Measurements from ENCODE around the gene MRPS34.

Gene MRPS34

DNA sequence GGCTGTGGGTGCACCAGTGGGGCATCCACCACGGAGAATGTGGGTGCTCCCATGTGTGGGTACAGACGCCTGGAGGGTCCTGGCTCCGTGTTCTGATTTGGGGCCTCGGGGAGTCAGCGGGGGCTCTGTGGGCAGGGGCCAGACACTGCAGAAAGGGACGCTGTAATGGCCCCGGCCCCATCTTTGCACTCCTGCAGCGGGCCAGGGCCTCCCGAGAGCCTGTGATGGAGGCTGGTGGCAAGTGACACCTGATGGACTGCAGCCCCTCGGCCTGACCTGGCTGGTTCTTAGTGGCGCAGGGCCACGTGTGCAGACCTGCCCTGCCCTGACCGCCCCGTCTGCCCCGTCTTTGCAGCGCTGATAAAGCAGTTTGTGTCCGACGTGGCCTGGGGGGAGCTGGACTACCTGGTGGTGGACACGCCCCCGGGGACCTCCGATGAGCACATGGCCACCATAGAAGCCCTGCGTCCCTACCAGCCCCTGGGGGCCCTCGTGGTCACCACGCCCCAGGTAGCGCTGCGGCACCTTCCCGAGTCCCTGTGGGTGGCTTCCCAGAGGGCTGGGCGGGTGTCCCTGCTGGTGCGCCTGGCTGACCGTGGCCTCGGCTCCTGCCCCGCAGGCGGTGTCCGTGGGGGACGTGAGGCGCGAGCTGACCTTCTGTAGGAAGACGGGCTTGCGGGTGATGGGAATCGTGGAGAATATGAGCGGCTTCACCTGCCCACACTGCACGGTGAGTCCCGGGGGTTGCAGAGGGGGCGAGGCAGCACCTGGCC is 14.6 kb upstream of the MRPS34 start:
- TF ChIP-seq, protein P1, sequence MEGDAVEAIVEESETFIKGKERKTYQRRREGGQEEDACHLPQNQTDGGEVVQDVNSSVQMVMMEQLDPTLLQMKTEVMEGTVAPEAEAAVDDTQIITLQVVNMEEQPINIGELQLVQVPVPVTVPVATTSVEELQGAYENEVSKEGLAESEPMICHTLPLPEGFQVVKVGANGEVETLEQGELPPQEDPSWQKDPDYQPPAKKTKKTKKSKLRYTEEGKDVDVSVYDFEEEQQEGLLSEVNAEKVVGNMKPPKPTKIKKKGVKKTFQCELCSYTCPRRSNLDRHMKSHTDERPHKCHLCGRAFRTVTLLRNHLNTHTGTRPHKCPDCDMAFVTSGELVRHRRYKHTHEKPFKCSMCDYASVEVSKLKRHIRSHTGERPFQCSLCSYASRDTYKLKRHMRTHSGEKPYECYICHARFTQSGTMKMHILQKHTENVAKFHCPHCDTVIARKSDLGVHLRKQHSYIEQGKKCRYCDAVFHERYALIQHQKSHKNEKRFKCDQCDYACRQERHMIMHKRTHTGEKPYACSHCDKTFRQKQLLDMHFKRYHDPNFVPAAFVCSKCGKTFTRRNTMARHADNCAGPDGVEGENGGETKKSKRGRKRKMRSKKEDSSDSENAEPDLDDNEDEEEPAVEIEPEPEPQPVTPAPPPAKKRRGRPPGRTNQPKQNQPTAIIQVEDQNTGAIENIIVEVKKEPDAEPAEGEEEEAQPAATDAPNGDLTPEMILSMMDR (IDR thresholded peaks at IDR 0.05): no peak
- Histone ChIP-seq H3K4me1 (peaks cover 0 to 44% (median 21%) of the 10 kb centered on the region in 4 donors), H3K27me3 (no peaks in the 10 kb centered on the region), H3K4me3 (no peak overlapping the region), H3K9me3 (no peaks in the 10 kb centered on the region), H3K27ac (no peak overlapping the region), H3K36me3 (peaks cover 15 to 75% (median 44%) of the 10 kb centered on the region in 3 donors)
- peak in 1 of 2 donors; percentile 64 for DNase-seq
- intact Hi-C loops (cut with DNase I; ENCODE audit: low total_unique reads): no loop called here

DNA sequence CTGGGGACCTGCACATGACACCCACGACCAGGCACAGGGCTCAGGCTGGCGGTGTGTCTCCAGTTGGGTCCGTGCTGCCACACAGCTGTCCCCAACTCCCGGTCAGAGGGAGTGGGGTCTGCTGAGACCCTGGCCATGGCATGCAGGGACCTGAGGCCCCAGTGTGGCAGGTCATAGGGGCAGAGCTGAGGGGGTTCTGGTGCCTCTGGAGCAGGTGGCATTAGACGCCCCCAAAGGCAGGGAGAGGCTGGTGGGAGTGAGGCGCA is 14.1 kb upstream of the MRPS34 start:
- intact Hi-C loops (cut with DNase I; ENCODE audit: low total_unique reads): no loop called here
- TF ChIP-seq, protein P1 (IDR thresholded peaks at IDR 0.05): no peak
- DNase-seq: no peak
- Histone ChIP-seq H3K27ac (no peak overlapping the region), H3K36me3 (peaks cover 15 to 70% (median 44%) of the 10 kb centered on the region in 3 donors), H3K4me3 (no peak overlapping the region), H3K27me3 (no peaks in the 10 kb centered on the region), H3K4me1 (peaks cover 0 to 44% (median 21%) of the 10 kb centered on the region in 4 donors), H3K9me3 (no peaks in the 10 kb centered on the region)

DNA sequence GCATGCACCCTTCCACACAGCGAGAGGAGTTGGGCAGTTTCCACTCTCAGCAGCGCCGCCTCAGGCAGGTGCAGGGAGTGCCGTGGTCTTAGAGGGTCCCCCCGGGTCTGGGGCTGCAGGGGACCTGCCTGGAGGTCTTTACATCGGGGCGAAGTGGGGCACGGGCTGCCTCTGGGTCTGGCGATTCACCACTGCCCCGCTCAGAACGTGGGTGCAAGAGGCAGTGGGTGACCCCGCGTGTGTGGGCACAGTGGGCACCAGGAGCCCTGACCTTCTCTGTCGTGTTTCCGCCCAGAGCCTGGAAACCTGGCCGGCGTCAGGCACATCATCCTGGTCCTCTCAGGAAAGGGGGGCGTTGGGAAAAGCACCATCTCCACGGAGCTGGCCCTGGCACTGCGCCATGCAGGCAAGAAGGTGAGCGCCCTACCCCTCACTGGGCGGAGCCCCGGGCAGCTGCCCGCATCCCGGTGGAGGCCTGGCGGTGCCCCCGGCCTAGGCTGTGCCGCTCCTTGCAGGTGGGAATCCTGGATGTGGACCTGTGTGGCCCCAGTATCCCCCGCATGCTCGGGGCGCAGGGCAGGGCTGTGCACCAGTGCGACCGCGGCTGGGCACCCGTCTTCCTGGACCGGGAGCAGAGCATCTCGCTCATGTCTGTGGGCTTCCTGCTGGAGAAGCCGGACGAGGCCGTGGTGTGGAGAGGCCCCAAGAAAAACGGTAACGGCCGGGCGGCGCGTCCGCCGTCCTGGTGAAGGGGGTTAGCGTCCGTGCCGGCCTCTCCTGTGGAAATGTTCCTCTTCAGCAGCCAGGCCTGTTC is 13.5 kb upstream of the MRPS34 start:
- intact Hi-C loops (cut with DNase I; ENCODE audit: low total_unique reads): no loop called here
- peaks cover 0 to 49% (median 24%) of the 10 kb centered on the region in 4 donors for H3K4me1 ChIP-seq
- no peak for DNase-seq

DNA sequence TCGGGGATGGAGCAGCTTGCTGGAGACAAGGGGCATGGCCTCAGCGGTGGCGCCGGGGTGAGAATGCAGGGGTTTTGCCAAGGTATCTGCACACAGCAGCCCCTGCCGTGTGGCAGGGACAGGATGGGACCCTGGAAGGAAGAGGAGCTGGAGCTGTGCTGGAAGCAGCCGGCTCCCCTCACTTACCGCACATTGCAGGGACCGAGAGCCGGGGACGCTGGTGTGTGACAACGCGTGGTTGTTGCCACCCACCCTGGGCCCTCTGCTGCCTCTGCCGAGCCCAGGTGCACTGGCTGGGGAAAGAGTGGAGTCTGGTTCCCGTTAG is 12.9 kb upstream of the MRPS34 start:
- H3K4me1 ChIP-seq: peaks cover 0 to 56% (median 30%) of the 10 kb centered on the region in 4 donors
- TF ChIP-seq, protein P1 (IDR thresholded peaks at IDR 0.05): no peak
- no peak overlapping the region for H3K27ac ChIP-seq
- intact Hi-C loops (cut with DNase I; ENCODE audit: low total_unique reads): no loop called here
- H3K9me3 ChIP-seq: no peaks in the 10 kb centered on the region
- DNase-seq: no peak
- peaks cover 15 to 61% (median 41%) of the 10 kb centered on the region in 3 donors for H3K36me3 ChIP-seq
- no peaks in the 10 kb centered on the region for H3K27me3 ChIP-seq
- H3K4me3 ChIP-seq: no peak overlapping the region

More for the DNA sequence above, 13.5 kb upstream of the MRPS34 start:
- peaks cover 15 to 64% (median 43%) of the 10 kb centered on the region in 3 donors for H3K36me3 ChIP-seq
- H3K27me3 ChIP-seq: no peaks in the 10 kb centered on the region
- no peaks in the 10 kb centered on the region for H3K9me3 ChIP-seq
- TF ChIP-seq, protein P1 (IDR thresholded peaks at IDR 0.05): no peak
- H3K4me3 ChIP-seq: no peak overlapping the region
- no peak overlapping the region for H3K27ac ChIP-seq

DNA sequence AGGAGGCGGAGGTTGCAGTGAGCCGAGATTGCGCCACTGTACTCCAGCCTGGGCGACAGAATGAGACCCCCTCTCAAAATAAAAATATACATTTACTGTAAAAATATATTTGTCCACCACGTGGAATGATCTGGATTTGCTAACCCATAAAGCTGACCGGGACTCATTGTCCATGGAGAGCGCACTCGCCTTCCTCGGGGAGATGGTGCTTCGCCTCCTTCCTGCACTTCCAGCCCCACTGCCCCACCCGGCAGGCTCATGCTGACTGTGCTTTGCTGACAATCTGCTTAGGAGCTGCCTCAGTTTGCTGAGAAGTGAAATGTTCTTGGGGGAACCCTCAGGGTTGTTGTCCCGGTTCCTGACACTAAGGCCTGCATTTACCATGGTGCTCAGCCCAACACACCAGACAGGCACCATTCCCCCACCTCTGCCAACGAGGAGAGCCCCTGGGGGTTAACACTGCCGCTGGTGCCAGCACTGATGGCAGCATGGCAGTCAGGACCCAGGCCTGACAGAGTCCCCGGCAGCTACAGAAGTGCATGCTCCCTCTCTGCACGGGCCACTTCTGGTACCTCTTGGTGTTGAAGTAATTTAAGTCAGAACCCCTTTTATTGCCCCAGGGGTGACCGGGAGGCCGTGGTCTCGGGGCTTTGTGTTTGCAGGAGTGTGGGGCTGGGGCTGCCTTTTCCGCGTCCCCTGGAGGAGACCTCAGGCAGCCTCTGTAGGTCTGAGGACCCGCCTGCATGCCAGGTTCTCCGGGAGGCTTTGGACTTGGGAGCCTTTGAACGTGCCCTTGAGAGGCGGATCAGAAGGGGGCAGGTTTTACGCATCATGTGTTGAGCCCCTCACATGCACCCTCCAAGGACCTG is 12.3 kb upstream of the MRPS34 start:
- H3K9me3 ChIP-seq: no peaks in the 10 kb centered on the region
- peaks cover 0 to 61% (median 35%) of the 10 kb centered on the region in 4 donors for H3K4me1 ChIP-seq
- no peak overlapping the region for H3K27ac ChIP-seq
- H3K27me3 ChIP-seq: no peaks in the 10 kb centered on the region
- intact Hi-C loops (cut with DNase I; ENCODE audit: low total_unique reads): loop anchor here (5.0 kb wide), 1 partner anchor 42 kb away; the partner anchor contains the start of genes FAHD1 and HAGH
- TF ChIP-seq, protein P1 (IDR thresholded peaks at IDR 0.05): no peak
- no peak for DNase-seq
- peaks cover 15 to 61% (median 43%) of the 10 kb centered on the region in 3 donors for H3K36me3 ChIP-seq
- H3K4me3 ChIP-seq: no peak overlapping the region
